ENCODE results near the gene NAT14.

NAT14 gene

GRCh38 chr19:55472463-55472862 lies 12.5 kb upstream of the NAT14 start:
- peak; percentile 89 for DNase-seq

- peak; percentile 37 for DNase-seq
These were observed 11.6 kb upstream of the NAT14 start for GRCh38 chr19:55473225-55474012.

- DNase-seq: no peak
These were observed 10.4 kb upstream of the NAT14 start for GRCh38 chr19:55474269-55475265.

- DNase-seq: peak; percentile 98
These were observed 8.8 kb upstream of the NAT14 start, which contains the start of gene ZNF628 for GRCh38 chr19:55476100-55476775. TSS of gene ZNF628 (plus strand) at chr19:55476617. CDS start at chr19:55479911, 3,294 bp downstream.

GRCh38 chr19:55477905-55478304 lies 7.1 kb upstream of the NAT14 start:
- no peak for DNase-seq

GRCh38 chr19:55478364-55478763 lies 6.6 kb upstream of the NAT14 start:
- DNase-seq: no peak

GRCh38 chr19:55479045-55479444 lies 5.9 kb upstream of the NAT14 start:
- no peak for DNase-seq

- DNase-seq: no peak
These were observed 5.3 kb upstream of the NAT14 start for GRCh38 chr19:55479451-55480230.

- no peak for DNase-seq
These were observed 3.7 kb upstream of the NAT14 start for GRCh38 chr19:55481148-55481793.

- DNase-seq: no peak
These were observed 3.2 kb upstream of the NAT14 start for GRCh38 chr19:55481794-55482155.

- DNase-seq: no peak
These were observed 2.6 kb upstream of the NAT14 start for GRCh38 chr19:55482156-55482961.

GRCh38 chr19:55482967-55483705 lies 1.9 kb upstream of the NAT14 start:
- DNase-seq: no peak

GRCh38 chr19:55483706-55484592 lies 1.0 kb upstream of the NAT14 start:
- DNase-seq: no peak

GRCh38 chr19:55485439-55486011 lies 537 bp downstream of the NAT14 start:
- DNase-seq: no peak

- no peak for DNase-seq
These were observed 1.3 kb downstream of the NAT14 start for GRCh38 chr19:55486043-55486970.

- DNase-seq: peak; percentile 95
These were observed 2.3 kb downstream of the NAT14 start for GRCh38 chr19:55486971-55487923.

Measured in EL (cell line).